Activated CD8-positive, alpha-beta T cell treated with anti-CD3 and anti-CD28 coated beads, Interleukin-2, amount 10 ng/mL, durations not matched to agents 7 days and 5 days (primary cell): ENCODE data around the gene PPP2R5C. TPM values are rescaled to one million over a fixed set of nuclear protein-coding genes. Genes with fewer than 3 reads are reported as not detected.
A peak's percentile ranks its signal among the peaks of the same experiment; 100 is the strongest.
"Not testable (repeated sequence)": the region's sequence is repeated elsewhere in the genome, so short reads cannot be mapped to it uniquely, and the experiment has no call there.

Experiments
- ATAC-seq: fragments of 150-1000 bp; cut with Tn5 transposase; one replicate; pipeline ENCODE4 v1.10.0; 2021; ENCODE audit warnings: moderate library complexity
- CTCF ChIA-PET: fragments of 350-600 bp; sonication (Branson Sonifier 250); formaldehyde crosslinking; loops from one replicate; lab custom pipeline; 2021; ENCODE audit warnings: antibody characterized with exemption; lab: Charles Lee
- POLR2A ChIA-PET: fragments of 350-600 bp; sonication (Branson Sonifier 250); formaldehyde crosslinking; loops from one replicate; lab custom pipeline; 2021; ENCODE audit warnings: antibody characterized with exemption; lab: Charles Lee
- DNase-seq: peaks from one replicate; pipeline ENCODE4 v3.0.0-alpha.2; 2020
- H3K27ac Mint-ChIP-seq: one replicate; pipeline ENCODE4 v1.8.0; 2021; ENCODE audit warnings: mild to moderate bottlenecking, mixed read lengths
- H3K27me3 Mint-ChIP-seq: one replicate; pipeline ENCODE4 v1.8.0; 2021; ENCODE audit warnings: low read depth, mixed read lengths
- H3K36me3 Mint-ChIP-seq: one replicate; pipeline ENCODE4 v1.8.0; 2021; ENCODE audit warnings: low read depth, mixed read lengths
- H3K4me1 Mint-ChIP-seq: one replicate; pipeline ENCODE4 v1.8.0; 2021; ENCODE audit warnings: low read depth, mixed read lengths
- H3K4me3 Mint-ChIP-seq: one replicate; pipeline ENCODE4 v1.8.0; 2021; ENCODE audit warnings: mild to moderate bottlenecking, mixed read lengths
- H3K9me3 Mint-ChIP-seq: one replicate; pipeline ENCODE4 v1.8.0; 2022; ENCODE audit warnings: mixed read lengths; ENCODE audit not compliant: insufficient read depth
- total RNA-seq, 2 experiments: library from RNA; stranded (reverse); gene quantifications; one replicate each; pipeline ENCODE4 v1.2.3, GENCODE V29; 2021

PPP2R5C gene
- 100 to 1,000 TPM; 218 to 223 TPM for total RNA-seq

- Mint-ChIP-seq H3K4me3 (peak within 1 kb of the TSS; percentile 82), H3K27me3 (peaks cover 11% of the 10 kb centered on the region), H3K9me3 (no peaks in the 10 kb centered on the region), H3K36me3 (peaks cover 3% of the 10 kb centered on the region), H3K27ac (peak within 1 kb of the TSS; percentile 80), H3K4me1 (peaks cover 12% of the 10 kb centered on the region)
- POLR2A ChIA-PET = interaction anchor here (1.0 to 2.1 kb wide), 4 partner anchors 39 to 62 kb away, joined by 3 to 12 read pairs (median 8); no protein-coding TSS in a partner anchor
- ATAC-seq (peak; percentile 84), DNase-seq (peak; percentile 91)
- CTCF ChIA-PET = interaction anchor here (0.9 to 5.1 kb wide), 6 partner anchors 8 to 187 kb away, joined by 4 to 39 read pairs (median 11); no protein-coding TSS in a partner anchor
Measured at GRCh38 chr14:101761032-101761880, at the start of gene PPP2R5C. Gene PPP2R5C (plus strand): TSS chr14:101761709. CDS start chr14:101761894, 185 bp downstream.

- H3K4me1 Mint-ChIP-seq = peaks cover 34% of the 10 kb centered on the region
- DNase-seq, POLR2A ChIA-PET, H3K36me3 Mint-ChIP-seq, H3K9me3 Mint-ChIP-seq, ATAC-seq, H3K27ac Mint-ChIP-seq, H3K27me3 Mint-ChIP-seq, CTCF ChIA-PET, H3K4me3 Mint-ChIP-seq: not testable (repeated sequence)
Measured at GRCh38 chr14:101711857-101712233, 49.7 kb upstream of the PPP2R5C start.

GRCh38 chr14:101712341-101712740 lies 49.2 kb upstream of the PPP2R5C start:
- H3K9me3 Mint-ChIP-seq, H3K27ac Mint-ChIP-seq, H3K4me3 Mint-ChIP-seq, H3K27me3 Mint-ChIP-seq, CTCF ChIA-PET, POLR2A ChIA-PET, ATAC-seq, H3K36me3 Mint-ChIP-seq: not testable (repeated sequence)
- H3K4me1 Mint-ChIP-seq = peaks cover 29% of the 10 kb centered on the region
- DNase-seq = peak; percentile 4

DNA sequence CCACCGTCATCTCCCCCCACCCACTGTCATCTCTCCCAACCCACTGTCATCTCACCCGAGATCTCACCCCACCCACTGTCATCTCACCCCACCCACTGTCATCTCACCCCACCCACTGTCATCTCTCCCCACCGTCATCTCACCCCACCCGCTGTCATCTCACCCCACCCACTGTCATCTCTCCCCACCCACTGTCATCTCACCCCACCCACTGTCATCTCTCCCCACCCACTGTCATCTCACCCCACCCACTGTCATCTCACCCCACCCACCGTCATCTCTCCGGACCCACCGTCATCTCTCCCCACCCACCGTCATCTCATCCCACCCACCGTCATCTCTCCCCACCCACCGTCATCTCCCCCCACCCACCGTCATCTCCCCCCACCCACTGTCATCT lies 48.4 kb upstream of the PPP2R5C start:
- H3K36me3 Mint-ChIP-seq, POLR2A ChIA-PET, CTCF ChIA-PET, H3K9me3 Mint-ChIP-seq, H3K27ac Mint-ChIP-seq, H3K27me3 Mint-ChIP-seq, H3K4me3 Mint-ChIP-seq, DNase-seq, ATAC-seq: not testable (repeated sequence)
- peaks cover 21% of the 10 kb centered on the region for H3K4me1 Mint-ChIP-seq

DNA sequence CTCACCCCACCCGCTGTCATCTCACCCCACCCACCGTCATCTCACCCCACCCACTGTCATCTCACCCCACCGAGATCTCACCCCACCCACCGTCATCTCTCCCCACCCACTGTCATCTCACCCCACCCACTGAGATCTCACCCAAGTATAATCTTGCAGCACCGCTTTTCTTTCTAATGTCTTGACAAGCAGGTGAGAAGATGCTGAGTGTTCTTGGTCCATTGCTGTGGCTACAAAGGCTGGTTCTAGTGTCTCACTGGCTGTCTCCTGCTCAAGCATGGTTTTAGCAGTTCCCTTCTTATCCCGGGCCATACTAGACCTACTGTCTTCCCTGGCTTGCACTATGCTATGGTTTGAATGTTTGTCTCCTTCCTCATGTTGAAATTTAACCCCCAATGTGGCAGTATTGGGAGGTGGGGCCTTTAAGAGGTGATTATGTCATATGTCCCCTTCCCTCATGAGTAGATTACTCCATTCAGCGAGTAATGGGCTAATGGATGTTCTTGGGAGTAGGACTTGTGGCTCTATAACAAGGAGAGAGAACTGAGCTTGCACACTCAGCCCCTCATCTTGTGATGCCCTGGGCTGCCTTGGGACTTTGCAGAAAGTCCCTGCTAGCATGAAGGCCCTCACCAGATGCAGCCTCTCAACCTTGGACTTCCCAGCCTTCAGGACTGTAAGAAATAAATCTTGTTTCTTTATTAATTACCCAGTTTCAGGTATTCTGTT lies 47.7 kb upstream of the PPP2R5C start:
- ATAC-seq = no peak
- ChIA-PET CTCF (no interaction called here), POLR2A (no interaction called here)
- H3K4me3 Mint-ChIP-seq = no peak overlapping the region
- peaks cover 2% of the 10 kb centered on the region for H3K27me3 Mint-ChIP-seq
- H3K27ac Mint-ChIP-seq = peak overlapping the region; percentile 10
- no peaks in the 10 kb centered on the region for H3K9me3 Mint-ChIP-seq
- no peaks in the 10 kb centered on the region for H3K36me3 Mint-ChIP-seq
- peak; percentile 13 for DNase-seq
- peaks cover 21% of the 10 kb centered on the region for H3K4me1 Mint-ChIP-seq

GRCh38 chr14:101714394-101714793 lies 47.1 kb upstream of the PPP2R5C start:
- Mint-ChIP-seq H3K4me3 (no peak overlapping the region), H3K27me3 (peaks cover 2% of the 10 kb centered on the region), H3K36me3 (no peaks in the 10 kb centered on the region), H3K9me3 (no peaks in the 10 kb centered on the region), H3K4me1 (peaks cover 21% of the 10 kb centered on the region), H3K27ac (no peak overlapping the region)
- ChIA-PET POLR2A (no interaction called here), CTCF (no interaction called here)
- ATAC-seq = no peak
- DNase-seq = peak; percentile 2

DNA sequence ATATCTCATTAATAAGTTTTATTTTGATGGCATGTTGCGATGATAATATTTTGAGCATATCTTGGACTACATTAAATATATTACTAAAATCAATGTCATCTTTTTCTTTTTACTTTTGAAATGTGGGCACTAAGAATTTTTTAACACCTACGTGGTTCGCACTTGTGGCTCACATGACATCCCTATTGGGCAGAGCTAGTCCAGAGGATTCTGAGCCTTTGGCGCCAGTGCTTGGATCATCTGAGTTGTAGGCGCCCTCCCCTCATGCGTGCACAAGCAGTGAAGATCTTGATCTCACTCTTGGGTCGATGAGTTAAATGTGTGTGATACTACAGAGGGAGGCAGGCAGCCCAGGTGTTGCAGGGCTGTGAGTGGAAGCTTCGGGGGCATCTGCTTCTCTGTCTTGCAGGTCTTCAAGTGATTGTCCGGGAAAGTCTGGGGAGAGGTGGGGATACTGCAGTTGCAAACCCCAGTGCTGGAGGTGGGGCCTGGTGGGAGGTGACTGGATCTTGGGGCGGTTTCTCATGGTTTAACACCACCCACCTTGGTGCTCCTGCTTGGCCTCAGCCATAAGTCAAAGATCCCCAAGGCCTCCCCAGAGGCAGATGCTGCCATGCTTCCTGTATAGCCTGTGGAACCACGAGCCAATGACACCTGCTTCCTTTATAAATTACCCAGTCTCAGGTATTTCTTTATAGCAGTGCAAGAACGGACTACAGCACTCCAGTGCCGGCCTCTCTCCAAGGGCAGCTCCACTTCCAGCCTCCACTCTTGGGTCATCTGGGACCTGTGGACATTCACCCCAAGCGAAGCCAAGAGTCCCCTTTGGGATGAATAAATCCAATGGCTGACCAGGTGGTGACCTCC lies 46.1 kb upstream of the PPP2R5C start:
- ATAC-seq (no peak), DNase-seq (peak; percentile 17)
- peak overlapping the region; percentile 12 for H3K27ac Mint-ChIP-seq
- ChIA-PET CTCF (interaction anchor here (2.7 kb wide), 1 partner anchor 8 kb away, joined by 9 read pairs; no protein-coding TSS in a partner anchor), POLR2A (no interaction called here)
- no peak overlapping the region for H3K4me3 Mint-ChIP-seq
- peaks cover 25% of the 10 kb centered on the region for H3K4me1 Mint-ChIP-seq
- H3K9me3 Mint-ChIP-seq = no peaks in the 10 kb centered on the region
- H3K36me3 Mint-ChIP-seq = no peaks in the 10 kb centered on the region
- peaks cover 4% of the 10 kb centered on the region for H3K27me3 Mint-ChIP-seq

- H3K27me3 Mint-ChIP-seq = peaks cover 4% of the 10 kb centered on the region
- H3K36me3 Mint-ChIP-seq = no peaks in the 10 kb centered on the region
- no peak overlapping the region for H3K4me3 Mint-ChIP-seq
- ATAC-seq (no peak), DNase-seq (peak; percentile 17)
- H3K9me3 Mint-ChIP-seq = no peaks in the 10 kb centered on the region
- POLR2A ChIA-PET = no interaction called here
- peaks cover 23% of the 10 kb centered on the region for H3K4me1 Mint-ChIP-seq
- peak overlapping the region; percentile 11 for H3K27ac Mint-ChIP-seq
- CTCF ChIA-PET = interaction anchor here (2.7 kb wide), 1 partner anchor 9 kb away, joined by 9 read pairs; no protein-coding TSS in a partner anchor
Measured at GRCh38 chr14:101716077-101716950, 45.2 kb upstream of the PPP2R5C start.

DNA sequence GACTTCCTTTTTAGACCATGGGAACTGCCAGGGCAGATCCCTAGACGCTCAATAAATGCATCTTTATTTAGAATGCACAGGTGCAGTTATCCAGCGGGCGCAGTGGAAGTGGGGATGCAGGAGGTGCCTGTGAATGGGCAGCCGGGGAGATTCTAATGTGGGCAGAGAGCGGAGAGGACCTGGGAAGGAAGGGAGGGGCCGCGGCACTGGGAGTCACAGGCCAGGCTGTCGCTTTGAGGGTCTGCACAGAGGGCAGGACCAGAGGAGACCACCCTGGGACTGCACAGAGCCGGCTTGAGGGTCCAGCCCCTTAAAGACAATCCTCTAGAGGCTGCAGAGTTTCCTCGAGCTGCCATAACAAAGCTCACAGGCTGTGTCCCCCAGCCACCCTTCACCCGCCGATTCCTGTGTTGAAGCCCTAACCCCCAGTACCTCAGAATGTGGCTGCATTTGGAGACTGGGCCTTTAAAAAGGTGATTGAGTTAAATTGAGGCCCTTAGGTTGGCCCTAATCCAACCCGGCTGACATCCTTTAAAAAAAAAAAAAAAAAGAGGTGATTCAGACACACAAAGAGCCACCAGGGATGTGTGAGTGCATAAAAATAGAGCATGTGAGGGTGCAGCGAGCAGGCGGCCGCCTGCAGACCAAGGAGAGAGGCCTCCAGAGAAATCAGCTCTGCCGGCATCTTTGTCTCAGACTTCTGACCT lies 44.4 kb upstream of the PPP2R5C start:
- Mint-ChIP-seq H3K36me3 (no peaks in the 10 kb centered on the region), H3K9me3 (no peaks in the 10 kb centered on the region), H3K4me3 (no peak overlapping the region), H3K4me1 (peaks cover 31% of the 10 kb centered on the region), H3K27me3 (peaks cover 4% of the 10 kb centered on the region), H3K27ac (no peak overlapping the region)
- CTCF ChIA-PET = interaction anchor here (2.7 kb wide), 1 partner anchor 10 kb away, joined by 9 read pairs; no protein-coding TSS in a partner anchor
- no peak for ATAC-seq
- POLR2A ChIA-PET = interaction anchor here (2.7 kb wide), 1 partner anchor 10 kb away, joined by 10 read pairs; no protein-coding TSS in a partner anchor
- DNase-seq = peak; percentile 14
